Brain microvascular endothelial cell (primary cell): ENCODE measurements around the gene ACP1.

Source experiments
- DNase-seq: peaks from one replicate; pipeline ENCODE4 v3.0.0-alpha.2; 2020
- H3K27ac ChIP-seq: fragments of 250-450 bp; sonication (Bioruptor Pico); 2 replicates; pipeline ENCODE4 v1.5.1; 2020; ENCODE audit warnings: mild to moderate bottlenecking, moderate library complexity
- H3K27me3 ChIP-seq: fragments of 250-450 bp; sonication (Bioruptor Pico); replicated peaks from 2 replicates; pipeline ENCODE4 v1.5.1; 2020; ENCODE audit warnings: mild to moderate bottlenecking
- H3K36me3 ChIP-seq: fragments of 250-450 bp; sonication (Bioruptor Pico); replicated peaks from 2 replicates; pipeline ENCODE4 v1.5.1; 2020; ENCODE audit warnings: mild to moderate bottlenecking
- H3K4me3 ChIP-seq: 2 replicates; pipeline ENCODE4 v1.5.1; 2011; ENCODE audit warnings: low read depth, mild to moderate bottlenecking, control low read depth, low read length, moderate library complexity
- in situ Hi-C: cut with HindIII; loops from 2 replicates; pipeline ENCODE4 v1.10.0; 2017; ENCODE audit warnings: low sequenced_read_pairs, low pct_ligation_motif_present
- TF ChIP-seq, protein P1 (sequence below): IDR thresholded peaks from 2 replicates; pipeline ENCODE4 v1.5.1; 2011; ENCODE audit warnings: low read depth, mild to moderate bottlenecking, moderate library complexity, low read length, control low read depth, inconsistent platforms; ENCODE audit errors: missing control alignments

Gene ACP1

GRCh38 chr2:228518-229278 is 36.0 kb upstream of the ACP1 start:
- Histone ChIP-seq H3K4me3 (no peak overlapping the region), H3K36me3 (no peaks in the 10 kb centered on the region), H3K27me3 (no peaks in the 10 kb centered on the region), H3K27ac (no peak overlapping the region)
- DNase-seq = no peak
- TF ChIP-seq, protein P1, sequence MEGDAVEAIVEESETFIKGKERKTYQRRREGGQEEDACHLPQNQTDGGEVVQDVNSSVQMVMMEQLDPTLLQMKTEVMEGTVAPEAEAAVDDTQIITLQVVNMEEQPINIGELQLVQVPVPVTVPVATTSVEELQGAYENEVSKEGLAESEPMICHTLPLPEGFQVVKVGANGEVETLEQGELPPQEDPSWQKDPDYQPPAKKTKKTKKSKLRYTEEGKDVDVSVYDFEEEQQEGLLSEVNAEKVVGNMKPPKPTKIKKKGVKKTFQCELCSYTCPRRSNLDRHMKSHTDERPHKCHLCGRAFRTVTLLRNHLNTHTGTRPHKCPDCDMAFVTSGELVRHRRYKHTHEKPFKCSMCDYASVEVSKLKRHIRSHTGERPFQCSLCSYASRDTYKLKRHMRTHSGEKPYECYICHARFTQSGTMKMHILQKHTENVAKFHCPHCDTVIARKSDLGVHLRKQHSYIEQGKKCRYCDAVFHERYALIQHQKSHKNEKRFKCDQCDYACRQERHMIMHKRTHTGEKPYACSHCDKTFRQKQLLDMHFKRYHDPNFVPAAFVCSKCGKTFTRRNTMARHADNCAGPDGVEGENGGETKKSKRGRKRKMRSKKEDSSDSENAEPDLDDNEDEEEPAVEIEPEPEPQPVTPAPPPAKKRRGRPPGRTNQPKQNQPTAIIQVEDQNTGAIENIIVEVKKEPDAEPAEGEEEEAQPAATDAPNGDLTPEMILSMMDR = no peak
- in situ Hi-C loops = no loop called here

- in situ Hi-C loops = no loop called here
- H3K27ac ChIP-seq = no peak overlapping the region
- H3K36me3 ChIP-seq = no peaks in the 10 kb centered on the region
- TF ChIP-seq, protein P1 = no peak
- H3K27me3 ChIP-seq = no peaks in the 10 kb centered on the region
- no peak overlapping the region for H3K4me3 ChIP-seq
- no peak for DNase-seq
Observed at GRCh38 chr2:231521-232185, 33.1 kb upstream of the ACP1 start.

DNA sequence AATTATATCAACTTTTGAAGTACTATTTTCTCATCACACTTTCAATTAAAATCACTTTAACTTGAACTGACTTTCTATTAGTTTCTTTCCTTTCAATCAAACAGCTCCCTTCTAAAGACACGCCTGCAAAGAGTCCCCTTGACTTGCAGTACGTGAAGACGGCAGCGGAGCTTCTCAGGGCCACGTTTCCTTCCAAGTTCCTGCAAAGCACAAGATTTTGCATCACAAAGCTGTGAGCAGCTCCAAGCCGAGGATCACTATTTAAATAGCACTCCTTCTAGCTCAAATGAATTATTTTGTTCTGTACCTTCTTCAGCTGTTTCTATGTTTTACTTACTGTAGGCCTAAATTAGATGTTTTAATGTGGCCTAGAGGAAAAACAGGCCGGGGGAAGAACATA is 31.7 kb upstream of the ACP1 start:
- in situ Hi-C loops = no loop called here
- no peaks in the 10 kb centered on the region for H3K27me3 ChIP-seq
- TF ChIP-seq, protein P1 = no peak
- no peak overlapping the region for H3K27ac ChIP-seq
- DNase-seq = no peak
- no peaks in the 10 kb centered on the region for H3K36me3 ChIP-seq
- H3K4me3 ChIP-seq = no peak overlapping the region

DNA sequence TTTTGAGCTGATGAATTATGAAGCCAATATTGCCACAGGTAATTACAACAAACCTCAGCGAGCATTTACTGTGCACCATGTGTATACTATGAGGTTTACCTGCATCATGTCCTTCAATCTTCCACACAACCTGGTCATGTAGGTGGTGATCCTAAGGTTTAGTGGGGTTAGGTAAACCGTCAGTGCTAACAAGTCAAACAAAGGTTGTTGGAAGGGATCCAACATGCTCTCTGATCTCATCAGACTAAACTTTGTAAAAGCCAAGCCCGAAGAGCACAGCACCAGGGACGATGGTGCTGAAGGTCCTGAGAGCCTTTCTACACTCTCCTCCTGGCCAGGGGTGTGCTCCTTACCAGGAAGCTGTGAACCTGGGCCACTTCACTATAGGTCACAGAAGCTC is 30.3 kb upstream of the ACP1 start:
- H3K4me3 ChIP-seq = no peak overlapping the region
- TF ChIP-seq, protein P1 = no peak
- no peaks in the 10 kb centered on the region for H3K27me3 ChIP-seq
- no peak for DNase-seq
- H3K27ac ChIP-seq = no peak overlapping the region
- H3K36me3 ChIP-seq = no peaks in the 10 kb centered on the region
- in situ Hi-C loops = no loop called here

GRCh38 chr2:236993-237539 is 27.7 kb upstream of the ACP1 start:
- TF ChIP-seq, protein P1 = no peak
- no peak overlapping the region for H3K27ac ChIP-seq
- H3K27me3 ChIP-seq = no peaks in the 10 kb centered on the region
- no peak overlapping the region for H3K4me3 ChIP-seq
- in situ Hi-C loops = no loop called here
- no peaks in the 10 kb centered on the region for H3K36me3 ChIP-seq
- no peak for DNase-seq

DNA sequence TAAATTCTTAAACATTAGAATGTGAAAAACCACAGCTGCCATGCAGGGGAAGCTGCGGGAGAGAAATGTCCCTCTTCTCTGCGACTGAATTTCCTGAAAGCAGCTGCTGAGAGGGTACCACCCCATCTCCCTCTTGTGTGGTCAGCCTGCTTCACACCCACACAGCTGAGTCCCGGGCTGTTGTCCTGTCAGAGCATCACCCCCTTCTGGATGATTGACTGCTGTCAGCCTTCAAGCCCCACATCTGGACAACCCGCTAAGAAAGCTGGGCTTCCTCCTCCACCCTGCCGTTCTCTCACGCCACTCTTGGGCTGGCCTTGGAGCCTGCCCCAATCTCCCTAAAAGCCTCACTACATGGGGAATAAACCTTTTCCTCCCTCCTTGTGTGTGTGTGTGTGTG is 26.9 kb upstream of the ACP1 start:
- Histone ChIP-seq H3K4me3 (no peak overlapping the region), H3K27ac (no peak overlapping the region), H3K36me3 (no peaks in the 10 kb centered on the region), H3K27me3 (no peaks in the 10 kb centered on the region)
- in situ Hi-C loops = no loop called here
- TF ChIP-seq, protein P1 = no peak
- no peak for DNase-seq
